Ecto neural progenitor cell (in vitro differentiated cells): Measurements from ENCODE around the gene ANKDD1A.

Experiments
- DNase-seq: peaks from one replicate; pipeline ENCODE4 v3.0.0-alpha.2; 2018; ENCODE audit warnings: low spot score

The ANKDD1A gene

GRCh38 chr15:64911311-64912186 is at the start of gene ANKDD1A:
Gene ANKDD1A, plus strand, starts transcription at chr15:64911902. Its CDS starts 29 bp downstream, at chr15:64911931.
- DNase-seq: peak; percentile 85

- no peak for DNase-seq
These were observed 49.7 kb upstream of the ANKDD1A start for GRCh38 chr15:64861960-64862359.

DNA sequence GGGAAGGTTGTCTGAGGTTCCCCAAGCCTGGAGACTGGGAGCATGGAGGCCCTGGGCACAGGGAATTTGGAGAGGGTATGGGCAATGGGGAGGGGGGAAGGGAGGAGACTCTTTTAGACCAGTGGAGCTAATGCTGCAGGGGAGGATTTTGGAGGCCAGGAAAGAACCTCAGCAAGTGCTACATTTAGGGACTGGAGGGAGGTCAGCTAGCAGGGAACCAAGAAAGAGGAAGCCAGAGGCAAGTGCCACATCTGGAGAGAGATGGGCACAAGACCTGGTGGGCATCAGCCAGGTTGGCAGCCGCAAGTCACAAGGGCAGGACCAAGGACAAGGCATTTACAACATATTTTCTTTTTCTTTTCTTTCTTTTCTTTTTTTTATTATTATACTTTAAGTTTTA is 49.3 kb upstream of the ANKDD1A start:
- DNase-seq: no peak

DNA sequence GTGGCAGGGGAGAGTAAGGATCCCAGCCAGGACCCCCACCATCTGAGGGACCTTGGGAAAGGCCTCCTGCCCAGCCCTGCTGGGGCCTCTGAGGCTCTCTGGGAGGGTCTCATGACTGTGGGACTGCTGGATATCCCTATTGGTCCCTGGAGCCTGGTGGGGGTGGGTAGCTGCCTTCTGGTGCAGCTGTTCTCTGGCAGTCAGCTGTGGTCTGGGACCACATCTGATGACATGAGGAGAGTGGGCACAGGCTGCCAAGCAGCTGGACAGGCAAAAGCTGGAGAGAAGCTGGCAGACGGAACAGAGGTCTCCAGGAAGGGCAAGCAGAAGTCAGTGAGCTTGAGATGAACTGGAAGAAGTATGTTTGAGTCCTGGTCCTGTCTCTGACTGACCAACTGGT is 47.6 kb upstream of the ANKDD1A start:
- DNase-seq: no peak

GRCh38 chr15:64865126-64865997 is 46.3 kb upstream of the ANKDD1A start:
- no peak for DNase-seq

DNA sequence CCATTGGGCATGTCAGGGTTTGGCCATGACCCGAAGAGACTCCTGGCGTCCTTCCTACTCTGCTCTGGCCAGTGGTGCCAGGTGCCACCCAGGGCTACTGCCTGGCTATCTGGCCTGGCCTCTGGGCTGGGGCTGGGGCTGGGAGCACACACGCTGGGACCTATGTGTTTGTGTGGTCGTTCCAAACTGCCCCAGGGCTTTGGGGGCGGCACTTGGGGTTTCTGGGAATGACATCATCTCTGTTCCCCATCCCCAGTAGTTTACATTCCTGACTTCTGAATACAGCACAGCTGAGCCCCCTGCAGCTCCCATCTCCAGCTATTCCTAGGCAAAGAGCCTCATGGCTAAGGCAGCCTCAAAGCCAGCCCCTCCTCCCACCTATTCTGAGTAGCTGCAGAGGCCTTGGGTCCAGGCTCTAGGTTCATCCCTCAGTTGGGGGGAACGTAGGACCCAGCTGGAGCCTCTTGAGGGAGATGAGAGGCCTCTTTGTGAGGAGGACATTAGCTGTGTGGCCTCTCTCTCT is 45.6 kb upstream of the ANKDD1A start:
- DNase-seq: peak; percentile 46

- no peak for DNase-seq
These were observed 42.2 kb upstream of the ANKDD1A start for GRCh38 chr15:64869501-64869900.

GRCh38 chr15:64870353-64870752 is 41.3 kb upstream of the ANKDD1A start:
- no peak for DNase-seq

GRCh38 chr15:64875641-64876223 is 36.0 kb upstream of the ANKDD1A start:
- no peak for DNase-seq

DNA sequence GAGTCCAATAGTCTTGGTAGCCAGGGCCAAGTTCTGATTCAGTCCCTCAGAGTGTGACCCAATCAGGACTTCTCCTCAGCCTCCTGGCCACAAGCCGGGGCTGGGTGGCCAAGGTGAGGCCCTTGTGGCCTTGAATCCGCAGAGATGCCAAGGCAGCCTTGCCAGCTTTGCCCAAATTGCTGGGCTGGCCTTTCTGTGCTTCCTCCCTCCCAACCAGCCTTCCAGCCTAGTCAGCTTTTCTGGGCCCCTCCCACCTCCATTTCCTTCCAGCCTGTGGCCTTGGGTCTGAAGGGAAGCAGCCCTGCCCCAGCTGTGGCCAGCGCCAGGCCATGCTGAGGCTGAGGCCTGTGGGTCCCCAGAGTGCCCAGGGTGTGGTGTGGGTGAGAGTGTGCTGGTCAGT is 34.3 kb upstream of the ANKDD1A start:
- peak; percentile 41 for DNase-seq

- no peak for DNase-seq
These were observed 33.0 kb upstream of the ANKDD1A start for GRCh38 chr15:64878705-64879104.

DNA sequence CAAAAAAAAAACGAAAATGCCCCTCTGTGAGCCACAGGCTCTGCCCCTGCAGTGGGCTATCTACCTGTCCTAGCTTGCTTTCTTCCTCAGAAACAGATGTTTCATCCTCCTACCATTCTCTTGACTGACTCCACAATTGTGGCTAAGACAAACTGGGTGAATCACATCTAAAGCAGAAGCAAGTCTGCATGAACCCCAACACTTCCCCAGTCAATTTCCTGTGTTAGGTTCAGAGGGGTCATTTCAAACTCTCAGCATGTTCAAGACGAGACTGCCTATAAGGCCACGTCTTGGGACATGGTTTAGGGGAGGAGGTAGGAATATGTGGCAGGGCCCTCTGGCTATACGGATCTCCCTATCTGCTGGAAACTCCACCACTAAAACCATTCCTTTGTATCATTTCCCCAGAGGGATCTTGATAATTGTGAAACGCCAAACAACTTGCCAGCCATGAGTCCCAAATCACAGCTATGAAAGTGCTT is 28.6 kb upstream of the ANKDD1A start:
- DNase-seq: no peak

- no peak for DNase-seq
These were observed 27.6 kb upstream of the ANKDD1A start for GRCh38 chr15:64883997-64884511.

GRCh38 chr15:64884679-64885078 is 27.0 kb upstream of the ANKDD1A start:
- no peak for DNase-seq

GRCh38 chr15:64888336-64888735 is 23.4 kb upstream of the ANKDD1A start:
- no peak for DNase-seq

DNA sequence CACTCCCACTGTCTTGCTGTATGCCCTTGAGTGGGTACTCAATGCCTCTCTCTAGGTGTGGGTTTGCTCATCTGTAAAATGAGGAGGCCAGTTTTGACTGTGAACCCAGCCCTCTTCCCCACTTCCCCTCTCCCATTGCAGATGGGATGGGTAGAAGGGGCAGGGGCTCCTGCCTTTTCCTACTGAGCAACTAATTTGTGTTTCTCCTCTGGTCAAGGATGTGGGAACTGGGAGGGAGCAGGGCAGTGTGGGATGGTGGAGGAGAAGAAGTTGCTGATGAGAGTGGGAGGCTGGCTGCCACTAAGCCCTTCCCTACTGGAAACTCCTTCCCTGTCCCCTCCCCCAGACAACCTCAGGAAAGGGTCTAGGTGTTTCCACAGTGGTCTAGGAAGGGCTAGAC is 20.1 kb upstream of the ANKDD1A start:
- no peak for DNase-seq

- no peak for DNase-seq
These were observed 18.8 kb upstream of the ANKDD1A start for GRCh38 chr15:64892847-64893403.

DNA sequence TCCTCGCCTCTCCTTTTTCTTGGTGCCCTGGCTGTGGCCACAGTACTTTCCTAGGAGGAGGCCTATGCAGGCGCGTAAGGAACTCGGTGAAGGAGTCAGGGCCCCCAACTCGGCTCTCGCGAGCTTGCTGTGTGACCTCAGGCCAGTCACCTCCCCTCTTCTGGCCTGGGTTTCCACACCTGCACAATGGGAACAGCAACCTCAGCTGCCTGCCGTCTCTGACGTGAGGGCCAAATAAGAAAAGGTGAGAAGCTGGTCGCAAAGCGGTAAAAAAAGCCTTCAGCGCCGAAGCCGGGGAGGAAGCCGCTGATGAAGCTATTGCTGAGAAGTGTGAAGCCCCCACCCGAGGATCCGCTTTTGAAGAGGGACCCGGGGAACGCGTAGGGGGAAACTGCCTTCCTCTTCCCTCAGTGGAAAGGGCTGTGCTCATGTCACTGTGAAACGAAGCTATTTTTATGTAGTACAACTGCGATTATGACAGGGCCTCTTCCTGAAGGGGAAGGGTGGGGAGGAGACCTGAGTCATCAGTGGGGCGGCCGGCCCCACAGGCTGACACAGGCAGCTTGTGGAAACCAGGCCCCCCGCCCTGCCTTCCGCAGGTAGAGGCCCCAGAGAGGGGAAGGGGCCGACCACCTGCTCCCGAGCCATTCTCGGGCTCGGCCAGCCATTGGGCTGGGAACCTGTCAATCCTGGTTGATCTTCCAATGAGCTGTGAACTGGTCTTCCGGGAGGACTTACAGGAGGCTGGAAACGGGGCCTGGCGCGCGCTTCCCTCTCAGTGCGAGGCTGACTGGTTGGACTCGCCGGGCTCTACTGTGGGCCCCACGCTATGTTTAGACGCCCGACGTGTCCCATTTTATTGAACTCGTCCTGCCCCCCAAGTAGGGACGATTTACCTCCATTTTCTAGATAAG is 18.0 kb upstream of the ANKDD1A start:
- DNase-seq: peak; percentile 93

DNA sequence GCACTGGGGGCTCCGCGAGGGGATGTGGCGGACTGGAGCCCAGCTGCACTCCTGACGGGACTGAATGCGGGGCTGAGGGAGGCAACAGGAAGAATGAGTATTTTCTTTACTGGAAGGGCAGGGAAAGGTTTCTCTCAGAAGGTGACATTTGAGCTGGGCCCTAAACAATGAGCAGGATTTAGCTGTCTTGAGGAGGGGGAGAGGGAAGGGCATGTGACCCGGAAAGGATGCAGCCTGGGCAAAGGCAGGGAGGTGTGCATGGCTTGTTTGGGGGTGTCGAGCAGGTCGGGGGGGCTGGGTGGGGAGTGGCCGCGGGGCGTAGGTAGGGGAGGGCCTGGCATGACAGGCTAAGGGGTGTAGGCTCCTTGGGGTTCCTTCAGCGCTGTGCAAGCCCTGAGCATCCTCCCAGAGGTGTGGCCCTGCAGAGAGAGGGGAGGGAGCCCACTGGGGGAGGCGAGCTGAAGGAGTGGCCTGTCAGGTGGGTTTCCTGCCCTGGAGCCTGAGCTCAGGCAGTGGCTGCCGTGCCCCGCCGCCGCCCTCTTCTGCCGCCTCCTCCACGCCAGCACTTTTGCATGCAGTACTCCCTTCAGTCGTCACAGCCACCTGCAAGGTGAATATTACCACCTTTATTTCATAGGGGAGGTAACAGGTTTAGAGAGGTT is 17.2 kb upstream of the ANKDD1A start:
- no peak for DNase-seq
